Astrocyte of the spinal cord (primary cell): Measurements from ENCODE around the gene TTK.
"Not testable (repeated sequence)": the region's sequence is repeated elsewhere in the genome, so short reads cannot be mapped to it uniquely, and the experiment has no call there.

Source experiments
- DNase-seq: peaks from one replicate; pipeline ENCODE4 v3.0.0; 2011; ENCODE audit warnings: low read depth, low spot score
- H3K4me3 ChIP-seq: 2 replicates; pipeline ENCODE4 v1.5.1; 2011; ENCODE audit warnings: low read depth, mild to moderate bottlenecking, low read length, moderate library complexity
- CTCF ChIP-seq: IDR thresholded peaks from 2 replicates; pipeline ENCODE4 v1.5.1; 2012; ENCODE audit warnings: low read depth, mild to moderate bottlenecking, low read length, inconsistent platforms
- in situ Hi-C: cut with HindIII; loops from 2 replicates; pipeline ENCODE4 v1.10.0; 2017; ENCODE audit warnings: low sequenced_read_pairs

The TTK gene

GRCh38 chr6:80029470-80029869 is 25.0 kb downstream of the TTK start:
- TF ChIP-seq CTCF, result no peak
- H3K4me3 ChIP-seq, result no peak overlapping the region
- in situ Hi-C loops, result no loop called here
- no peak for DNase-seq

- DNase-seq, in situ Hi-C loops, H3K4me3 ChIP-seq: not testable (repeated sequence)
Observed at GRCh38 chr6:80048220-80048619, 43.8 kb downstream of the TTK start.

- in situ Hi-C loops, result no loop called here
- TF ChIP-seq CTCF, result no peak
- no peak for DNase-seq
- no peak overlapping the region for H3K4me3 ChIP-seq
Observed at GRCh38 chr6:80060774-80061173, 56.3 kb downstream of the TTK start.

- DNase-seq, H3K4me3 ChIP-seq, in situ Hi-C loops: not testable (repeated sequence)
Observed at GRCh38 chr6:80068146-80068545, 63.7 kb downstream of the TTK start.

GRCh38 chr6:80070431-80070830 is 66.0 kb downstream of the TTK start:
- in situ Hi-C loops, H3K4me3 ChIP-seq, DNase-seq: not testable (repeated sequence)

GRCh38 chr6:80077067-80077466 is 72.6 kb downstream of the TTK start:
- DNase-seq, result no peak
- in situ Hi-C loops, result no loop called here
- no peak for TF ChIP-seq CTCF

GRCh38 chr6:80088637-80089036 is 84.2 kb downstream of the TTK start:
- no peak overlapping the region for H3K4me3 ChIP-seq
- no peak for DNase-seq
- in situ Hi-C loops, result no loop called here
- TF ChIP-seq CTCF, result no peak

More at GRCh38 chr6:80077067-80077466, 72.6 kb downstream of the TTK start:
- no peak overlapping the region for H3K4me3 ChIP-seq

GRCh38 chr6:80091506-80091905 is 87.1 kb downstream of the TTK start:
- TF ChIP-seq CTCF, result no peak
- no peak for DNase-seq
- in situ Hi-C loops, result no loop called here

More at GRCh38 chr6:80091506-80091905, 87.1 kb downstream of the TTK start:
- H3K4me3 ChIP-seq, result no peak overlapping the region
